Endodermal cell (in vitro differentiated cells): Measurements from ENCODE around the gene RNGTT. TPM values are rescaled to one million over a fixed set of nuclear protein-coding genes. Genes with fewer than 3 reads are reported as not detected.

Source experiments
- DNase-seq: peaks from one replicate; pipeline ENCODE4 v3.0.0-alpha.2; 2017
- H3K27ac ChIP-seq: 2 replicates; pipeline ENCODE4 v1.5.1; 2013; ENCODE audit warnings: mild to moderate bottlenecking, low read depth, low read length, moderate library complexity
- H3K27me3 ChIP-seq: 2 replicates; pipeline ENCODE4 v1.6.1; 2013; ENCODE audit warnings: mild to moderate bottlenecking, low read length, moderate library complexity; ENCODE audit not compliant: insufficient read depth, control insufficient read depth, poor library complexity, severe bottlenecking
- H3K36me3 ChIP-seq: 2 replicates; pipeline ENCODE4 v1.7.0; 2013; ENCODE audit warnings: mild to moderate bottlenecking, low read length, moderate library complexity; ENCODE audit not compliant: control insufficient read depth, insufficient read depth
- H3K4me1 ChIP-seq: one replicate; pipeline ENCODE4 v1.7.0; 2013; ENCODE audit warnings: low read length; ENCODE audit not compliant: control insufficient read depth, insufficient read depth
- H3K4me3 ChIP-seq: 2 replicates; pipeline ENCODE4 v1.5.1; 2013; ENCODE audit warnings: mild to moderate bottlenecking, low read length, moderate library complexity
- H3K9ac ChIP-seq: 2 replicates; pipeline ENCODE4 v1.6.1; 2013; ENCODE audit warnings: mild to moderate bottlenecking, low read length, moderate library complexity; ENCODE audit not compliant: poor library complexity, severe bottlenecking; ENCODE audit errors: extremely low read depth
- H3K9me3 ChIP-seq: 2 replicates; pipeline ENCODE4 v1.6.1; 2013; ENCODE audit warnings: mild to moderate bottlenecking, low read length, moderate library complexity; ENCODE audit not compliant: control insufficient read depth
- H3K27ac Mint-ChIP-seq: 2 replicates; pipeline ENCODE4 v1.8.0; 2020; ENCODE audit warnings: mixed read lengths
- H3K27me3 Mint-ChIP-seq: 2 replicates; pipeline ENCODE4 v1.8.0; 2021; ENCODE audit warnings: mild to moderate bottlenecking, mixed read lengths; ENCODE audit not compliant: insufficient read depth
- H3K36me3 Mint-ChIP-seq: 2 replicates; pipeline ENCODE4 v1.8.0; 2020; ENCODE audit warnings: low read depth, mixed read lengths
- H3K4me1 Mint-ChIP-seq: 2 replicates; pipeline ENCODE4 v1.8.0; 2020; ENCODE audit warnings: mixed read lengths
- H3K4me3 Mint-ChIP-seq: 2 replicates; pipeline ENCODE4 v1.8.0; 2020; ENCODE audit warnings: mild to moderate bottlenecking, moderate library complexity, mixed read lengths
- H3K9me3 Mint-ChIP-seq: 2 replicates; pipeline ENCODE4 v1.8.0; 2020; ENCODE audit warnings: mild to moderate bottlenecking, mixed read lengths
- WGBS, 2 experiments: methylation state at CpG; one replicate each; pipeline versions ENCODE4 v1.1.5 to v1.1.7; 2013; ENCODE audit warnings: missing lambda C conversion rate in 2 of 2, mixed read lengths in 1 of 2; ENCODE audit not compliant: insufficient coverage in 1 of 2, insufficient read length in 1 of 2; 5-methylcytosine and 5-hydroxymethylcytosine counted together
- total RNA-seq, 2 donors: library from RNA; stranded (reverse); fragmentation: NEBNext Ultra II Directional in 1 of 2; extraction: Animal tissue kit (Norgen Biotek cat#: 25700) in 1 of 2; gene quantifications; 2 replicates in 1 of 2; 3 replicates in 1 of 2; pipeline ENCODE4 v1.2.1, GENCODE V29; 2021
- TF ChIP-seq, protein P1 (sequence below): fragments of 200-600 bp; sonication (generic); conservative IDR thresholded peaks from 2 replicates; pipeline ENCODE4 v1.5.0; 2021; ENCODE audit warnings: antibody characterized with exemption, mild to moderate bottlenecking

RNGTT gene
- total RNA-seq, 2 donors from 2014 or later, result 21.5 to 28.7 TPM

DNA sequence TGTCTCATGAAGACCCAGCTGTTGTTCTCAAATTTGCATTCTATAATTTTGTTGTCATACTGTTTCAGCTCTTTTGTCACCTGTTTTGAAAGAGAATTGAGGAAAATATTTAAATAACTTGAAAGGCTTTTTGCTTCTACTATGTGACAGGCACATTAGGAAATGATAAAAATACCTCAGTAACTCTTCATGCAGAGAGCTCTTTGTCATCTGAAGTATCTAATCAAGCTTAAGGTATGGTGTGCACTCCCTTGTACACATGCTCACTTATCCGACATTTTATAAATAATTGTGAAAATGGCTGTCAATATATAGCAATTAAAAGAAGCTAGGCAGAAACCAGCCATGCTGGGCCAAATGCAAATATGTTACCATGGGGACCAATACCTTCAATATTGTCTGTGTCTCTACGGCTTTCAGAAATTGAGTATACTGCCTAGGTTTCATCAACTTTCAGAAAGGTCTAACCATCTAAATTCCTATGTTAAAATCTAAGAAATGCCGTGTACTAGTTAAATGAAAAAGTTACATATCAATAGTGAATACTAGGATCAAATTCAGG, 349.0 kb downstream of the RNGTT start:
- DNase-seq, result no peak
- no peaks in the 10 kb centered on the region for H3K9me3 Mint-ChIP-seq
- H3K4me1 Mint-ChIP-seq, result peaks cover 15% of the 10 kb centered on the region
- Histone ChIP-seq H3K27ac (no peak overlapping the region), H3K9ac (no peak overlapping the region), H3K36me3 (no peaks in the 10 kb centered on the region), H3K4me3 (no peak overlapping the region), H3K27me3 (no peaks in the 10 kb centered on the region), H3K4me1 (no peaks in the 10 kb centered on the region), H3K9me3 (no peaks in the 10 kb centered on the region)
- TF ChIP-seq, protein P1, sequence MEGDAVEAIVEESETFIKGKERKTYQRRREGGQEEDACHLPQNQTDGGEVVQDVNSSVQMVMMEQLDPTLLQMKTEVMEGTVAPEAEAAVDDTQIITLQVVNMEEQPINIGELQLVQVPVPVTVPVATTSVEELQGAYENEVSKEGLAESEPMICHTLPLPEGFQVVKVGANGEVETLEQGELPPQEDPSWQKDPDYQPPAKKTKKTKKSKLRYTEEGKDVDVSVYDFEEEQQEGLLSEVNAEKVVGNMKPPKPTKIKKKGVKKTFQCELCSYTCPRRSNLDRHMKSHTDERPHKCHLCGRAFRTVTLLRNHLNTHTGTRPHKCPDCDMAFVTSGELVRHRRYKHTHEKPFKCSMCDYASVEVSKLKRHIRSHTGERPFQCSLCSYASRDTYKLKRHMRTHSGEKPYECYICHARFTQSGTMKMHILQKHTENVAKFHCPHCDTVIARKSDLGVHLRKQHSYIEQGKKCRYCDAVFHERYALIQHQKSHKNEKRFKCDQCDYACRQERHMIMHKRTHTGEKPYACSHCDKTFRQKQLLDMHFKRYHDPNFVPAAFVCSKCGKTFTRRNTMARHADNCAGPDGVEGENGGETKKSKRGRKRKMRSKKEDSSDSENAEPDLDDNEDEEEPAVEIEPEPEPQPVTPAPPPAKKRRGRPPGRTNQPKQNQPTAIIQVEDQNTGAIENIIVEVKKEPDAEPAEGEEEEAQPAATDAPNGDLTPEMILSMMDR, result no peak
- 93 to 100% methylated on average over 1 to 3 of the region's 3 CpGs for WGBS, 2 experiments
- no peak overlapping the region for H3K4me3 Mint-ChIP-seq
- no peaks in the 10 kb centered on the region for H3K27me3 Mint-ChIP-seq
- peaks cover 6% of the 10 kb centered on the region for H3K36me3 Mint-ChIP-seq
- no peak overlapping the region for H3K27ac Mint-ChIP-seq

DNA sequence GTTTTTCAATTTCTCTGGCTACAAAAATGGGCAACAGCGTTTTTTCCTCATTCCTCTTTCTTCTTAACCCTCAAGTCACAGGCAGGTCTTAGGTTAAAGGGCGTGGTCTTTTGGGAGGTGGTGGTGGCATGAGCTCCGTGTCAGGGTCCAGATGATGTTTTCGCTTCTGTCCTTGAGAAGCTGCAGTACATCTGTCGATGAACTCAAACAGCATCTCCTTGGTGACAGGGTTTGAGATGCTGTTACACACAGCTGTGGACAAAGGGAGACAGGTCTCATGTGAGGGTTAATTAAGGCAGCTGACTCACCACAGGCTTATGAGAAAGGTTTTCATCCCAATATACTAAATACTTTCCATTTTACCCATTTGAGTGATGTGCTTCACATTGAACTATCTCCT, 350.8 kb downstream of the RNGTT start:
- WGBS, 2 experiments, result 91 to 93% methylated on average over 4 to 5 of the region's 5 CpGs
- peaks cover 6% of the 10 kb centered on the region for H3K36me3 Mint-ChIP-seq
- no peak for DNase-seq
- H3K4me3 ChIP-seq, result no peak overlapping the region
- no peaks in the 10 kb centered on the region for H3K27me3 Mint-ChIP-seq
- H3K4me1 ChIP-seq, result no peaks in the 10 kb centered on the region
- no peak overlapping the region for H3K27ac Mint-ChIP-seq
- no peak overlapping the region for H3K27ac ChIP-seq
- peaks cover 15% of the 10 kb centered on the region for H3K4me1 Mint-ChIP-seq
- no peak overlapping the region for H3K9ac ChIP-seq
- H3K9me3 ChIP-seq, result peaks cover 5% of the 10 kb centered on the region
- H3K4me3 Mint-ChIP-seq, result no peak overlapping the region
- H3K9me3 Mint-ChIP-seq, result peaks cover 5% of the 10 kb centered on the region
- no peaks in the 10 kb centered on the region for H3K27me3 ChIP-seq
- no peaks in the 10 kb centered on the region for H3K36me3 ChIP-seq
- TF ChIP-seq, protein P1, result no peak

DNA sequence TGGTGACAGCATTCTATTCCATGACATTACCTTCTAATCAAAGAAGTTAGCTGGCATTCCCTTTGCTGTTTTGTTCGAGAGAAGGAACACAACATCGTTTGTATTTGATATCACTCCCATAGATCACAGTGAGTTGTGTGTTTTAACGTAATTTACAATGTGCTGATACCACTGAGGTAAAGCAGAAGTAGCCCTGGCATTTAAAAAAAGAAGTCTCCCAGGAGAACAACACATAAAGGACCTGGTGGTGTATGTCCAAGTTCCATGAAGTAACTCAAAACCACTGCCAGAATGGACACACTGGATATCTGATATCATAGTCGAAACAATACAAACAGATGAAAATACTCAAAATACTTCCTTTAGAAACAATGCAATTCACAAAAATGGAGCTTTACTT, 351.7 kb downstream of the RNGTT start:
- Histone ChIP-seq H3K4me1 (no peaks in the 10 kb centered on the region), H3K36me3 (no peaks in the 10 kb centered on the region), H3K9me3 (peaks cover 5% of the 10 kb centered on the region), H3K27me3 (no peaks in the 10 kb centered on the region), H3K27ac (no peak overlapping the region), H3K9ac (no peak overlapping the region), H3K4me3 (no peak overlapping the region)
- Mint-ChIP-seq H3K36me3 (peaks cover 6% of the 10 kb centered on the region), H3K4me1 (peaks cover 17% of the 10 kb centered on the region), H3K4me3 (no peak overlapping the region), H3K27me3 (no peaks in the 10 kb centered on the region), H3K9me3 (peaks cover 5% of the 10 kb centered on the region), H3K27ac (no peak overlapping the region)
- WGBS, 2 experiments, result 94% methylated on average over 4 of the region's 4 CpGs; no CpG with 5 or more reads in 1 of the 2 experiments
- DNase-seq, result no peak
- TF ChIP-seq, protein P1, result no peak
